HG03571 (cell line): ENCODE measurements around the gene CPM.
"Not testable (repeated sequence)": the region's sequence is repeated elsewhere in the genome, so short reads cannot be mapped to it uniquely, and the experiment has no call there.

Source experiments
- ATAC-seq: cut with Tn5 transposase; IDR thresholded peaks from one replicate; pipeline ENCODE4 v1.9.1; 2021; ENCODE audit not compliant: unreplicated experiment

Gene CPM

GRCh38 chr12:68854554-68854953, 78.4 kb downstream of the CPM start:
- ATAC-seq: no peak

DNA sequence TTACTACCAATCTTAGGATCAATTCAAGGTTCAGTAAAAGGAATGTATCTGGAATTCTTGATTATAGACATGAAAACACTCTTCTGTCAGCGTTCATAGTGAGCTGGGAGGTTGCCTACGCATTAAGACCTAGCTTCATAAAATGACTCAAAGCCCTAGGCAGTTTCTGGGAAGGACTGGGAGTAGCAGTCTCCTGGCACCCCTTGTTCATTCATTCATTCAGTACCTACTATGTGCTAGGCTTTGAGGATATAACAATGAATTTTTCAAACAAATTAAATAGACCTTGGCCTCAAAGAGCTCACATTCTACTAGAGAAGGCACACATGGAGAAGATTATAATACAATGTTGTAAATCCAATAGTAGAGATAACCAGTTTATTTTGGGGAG, 78.9 kb downstream of the CPM start:
- ATAC-seq: no peak

- ATAC-seq: no peak
Measured at GRCh38 chr12:68853396-68854077, 79.4 kb downstream of the CPM start.

GRCh38 chr12:68851592-68852306, 81.2 kb downstream of the CPM start:
- no peak for ATAC-seq

- ATAC-seq: no peak
Measured at GRCh38 chr12:68850390-68850789, 82.6 kb downstream of the CPM start.

DNA sequence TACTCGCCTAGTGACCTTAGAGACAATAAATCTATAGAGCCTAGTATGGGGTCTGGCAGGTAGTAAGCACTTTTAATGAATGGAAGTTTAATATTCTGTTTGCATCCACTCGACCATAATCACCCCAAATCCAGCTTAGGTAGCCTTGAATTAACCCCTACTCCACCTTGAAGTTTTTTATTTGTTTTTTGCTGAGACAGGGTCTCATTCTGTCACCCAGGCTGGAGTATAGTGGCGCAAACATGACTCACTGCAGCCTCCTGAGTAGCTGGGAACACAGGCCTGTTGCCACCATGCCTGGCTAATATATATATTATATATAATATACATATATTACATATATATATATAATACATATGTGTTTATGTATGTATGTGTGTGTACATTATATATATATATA, 86.2 kb downstream of the CPM start:
- no peak for ATAC-seq

GRCh38 chr12:68844788-68845695, 87.9 kb downstream of the CPM start:
- ATAC-seq: no peak

DNA sequence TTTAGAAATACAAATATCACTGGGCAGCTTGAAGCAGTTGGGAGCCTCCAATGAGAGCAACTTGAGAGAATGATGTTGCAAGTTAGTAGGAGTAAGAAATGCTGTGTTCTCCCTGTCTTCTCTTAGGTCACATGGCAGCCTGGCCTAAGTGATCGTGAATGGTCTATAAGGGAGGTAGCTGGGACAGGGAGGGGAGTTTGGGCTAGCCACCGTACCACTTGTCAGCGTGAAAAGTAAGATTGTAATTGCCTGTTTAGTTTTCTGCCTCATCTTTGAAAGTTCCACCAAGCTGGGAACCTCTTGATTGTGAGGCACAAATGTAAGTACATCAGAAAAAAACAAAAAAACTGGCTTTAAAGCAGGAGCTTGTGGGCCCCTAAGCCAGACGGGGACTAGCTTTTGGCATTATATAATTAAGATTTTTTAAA, 88.6 kb downstream of the CPM start:
- ATAC-seq: no peak

DNA sequence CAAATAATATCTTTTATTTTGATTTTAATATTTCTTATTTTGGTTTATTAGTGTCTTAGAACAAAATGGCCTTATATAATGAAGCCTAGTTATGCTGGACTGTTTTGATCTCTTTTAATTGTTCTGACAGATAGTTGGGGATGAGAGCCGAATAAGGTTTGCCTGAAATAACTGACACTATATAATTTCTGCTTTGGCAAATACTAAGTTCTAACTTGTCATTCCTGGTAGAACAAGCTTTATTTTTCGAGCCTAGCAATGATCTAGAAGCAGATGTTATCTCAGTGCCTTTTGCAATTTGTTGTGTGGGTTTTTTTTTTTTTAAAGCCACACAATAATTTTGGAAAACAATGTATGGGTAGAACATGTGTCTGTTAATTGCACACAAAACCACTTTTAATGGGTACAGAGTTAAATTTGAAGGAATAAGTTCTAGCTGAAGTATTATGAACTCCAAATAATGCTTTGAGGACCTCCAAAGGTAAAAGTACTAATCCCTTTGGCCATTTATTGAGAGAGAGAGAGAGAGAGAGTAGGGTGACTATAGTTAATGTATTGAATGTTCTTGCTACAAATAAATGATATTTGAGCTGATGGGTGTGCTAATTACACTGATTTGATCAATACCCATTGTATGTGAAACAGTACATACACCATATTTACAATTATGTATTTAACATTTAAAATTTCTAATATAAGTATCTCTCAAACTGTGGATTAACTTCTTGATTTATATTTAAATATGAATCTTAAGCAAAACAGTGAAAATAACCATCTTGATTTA, 90.0 kb downstream of the CPM start:
- no peak for ATAC-seq

DNA sequence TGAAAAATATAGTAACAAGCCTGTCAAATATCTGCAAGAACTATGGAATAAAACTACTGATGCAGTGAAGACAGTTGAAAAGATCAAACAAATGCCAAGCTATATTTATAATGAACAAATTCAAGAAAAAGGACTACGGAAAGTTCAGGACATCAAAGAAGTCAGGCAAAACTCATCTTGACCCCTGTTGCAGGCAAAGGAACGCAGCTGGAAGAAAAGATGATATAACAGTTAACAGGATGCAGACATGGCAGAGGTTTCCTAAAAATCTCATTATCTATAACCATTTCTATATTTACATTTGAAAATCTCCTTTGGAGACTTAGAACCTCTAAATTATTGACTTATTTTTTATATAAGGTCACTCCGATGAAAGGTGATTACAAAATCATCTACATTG, 90.8 kb downstream of the CPM start:
- no peak for ATAC-seq

- ATAC-seq: no peak
Measured at GRCh38 chr12:68841717-68842116, 91.3 kb downstream of the CPM start.

- ATAC-seq: not testable (repeated sequence)
Measured at GRCh38 chr12:68841175-68841574, 91.8 kb downstream of the CPM start.

DNA sequence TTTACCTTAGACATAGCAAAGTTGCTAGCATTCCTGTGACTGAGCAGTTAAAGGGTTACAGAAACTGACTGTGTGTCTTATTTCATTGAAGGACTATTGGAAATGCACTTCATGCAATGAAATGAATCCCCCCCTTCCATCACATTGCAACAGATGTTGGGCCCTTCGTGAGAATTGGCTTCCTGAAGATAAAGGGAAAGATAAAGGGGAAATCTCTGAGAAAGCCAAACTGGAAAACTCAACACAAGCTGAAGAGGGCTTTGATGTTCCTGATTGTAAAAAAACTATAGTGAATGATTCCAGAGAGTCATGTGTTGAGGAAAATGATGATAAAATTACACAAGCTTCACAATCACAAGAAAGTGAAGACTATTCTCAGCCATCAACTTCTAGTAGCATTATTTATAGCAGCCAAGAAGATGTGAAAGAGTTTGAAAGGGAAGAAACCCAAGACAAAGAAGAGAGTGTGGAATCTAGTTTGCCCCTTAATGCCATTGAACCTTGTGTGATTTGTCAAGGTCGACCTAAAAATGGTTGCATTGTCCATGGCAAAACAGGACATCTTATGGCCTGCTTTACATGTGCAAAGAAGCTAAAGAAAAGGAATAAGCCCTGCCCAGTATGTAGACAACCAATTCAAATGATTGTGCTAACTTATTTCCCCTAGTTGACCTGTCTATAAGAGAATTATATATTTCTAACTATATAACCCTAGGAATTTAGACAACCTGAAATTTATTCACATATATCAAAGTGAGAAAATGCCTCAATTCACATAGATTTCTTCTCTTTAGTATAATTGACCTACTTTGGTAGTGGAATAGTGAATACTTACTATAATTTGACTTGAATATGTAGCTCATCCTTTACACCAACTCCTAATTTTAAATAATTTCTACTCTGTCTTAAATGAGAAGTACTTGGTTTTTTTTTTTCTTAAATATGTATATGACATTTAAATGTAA, 93.5 kb downstream of the CPM start:
- ATAC-seq: no peak

DNA sequence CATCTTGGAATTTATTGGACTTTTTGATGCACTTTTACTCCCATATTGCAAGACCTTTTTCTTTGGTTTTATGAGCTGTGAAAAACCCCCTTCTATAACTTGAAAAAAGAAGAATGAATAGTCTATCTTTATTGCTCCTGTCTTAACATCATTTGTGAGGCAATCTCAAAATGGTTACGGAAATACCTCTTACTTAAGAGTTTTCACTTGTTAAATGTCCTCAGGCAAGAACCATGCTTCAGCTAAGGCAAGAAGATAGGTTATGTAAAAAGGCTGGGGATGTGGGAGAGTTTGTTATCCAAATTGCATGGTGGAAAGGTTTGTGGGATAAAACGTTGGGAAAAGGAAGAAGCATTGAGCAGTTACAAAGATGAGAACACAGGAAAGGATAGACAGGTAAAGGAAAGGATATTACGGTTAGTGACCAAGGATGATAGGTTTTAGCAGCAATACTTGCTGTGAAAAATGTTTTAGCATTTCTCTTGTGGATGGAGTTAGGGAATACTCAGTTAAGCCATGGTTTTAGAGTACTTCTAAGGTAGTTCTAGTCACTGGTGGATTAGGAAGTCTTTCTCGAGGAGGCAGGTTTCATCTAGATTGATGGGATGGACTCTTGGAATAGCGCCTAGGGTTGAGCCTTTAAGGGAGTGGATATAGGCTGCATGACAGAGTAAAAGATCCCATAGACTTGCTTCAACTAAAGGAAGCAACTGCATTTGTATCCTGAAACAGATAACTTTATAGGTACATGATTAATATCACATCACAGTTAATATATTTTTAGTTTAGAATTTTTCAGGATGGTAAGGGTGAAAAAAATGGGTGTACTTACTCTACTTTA, 94.7 kb downstream of the CPM start:
- ATAC-seq: no peak

- no peak for ATAC-seq
Measured at GRCh38 chr12:68837215-68837614, 95.8 kb downstream of the CPM start.

DNA sequence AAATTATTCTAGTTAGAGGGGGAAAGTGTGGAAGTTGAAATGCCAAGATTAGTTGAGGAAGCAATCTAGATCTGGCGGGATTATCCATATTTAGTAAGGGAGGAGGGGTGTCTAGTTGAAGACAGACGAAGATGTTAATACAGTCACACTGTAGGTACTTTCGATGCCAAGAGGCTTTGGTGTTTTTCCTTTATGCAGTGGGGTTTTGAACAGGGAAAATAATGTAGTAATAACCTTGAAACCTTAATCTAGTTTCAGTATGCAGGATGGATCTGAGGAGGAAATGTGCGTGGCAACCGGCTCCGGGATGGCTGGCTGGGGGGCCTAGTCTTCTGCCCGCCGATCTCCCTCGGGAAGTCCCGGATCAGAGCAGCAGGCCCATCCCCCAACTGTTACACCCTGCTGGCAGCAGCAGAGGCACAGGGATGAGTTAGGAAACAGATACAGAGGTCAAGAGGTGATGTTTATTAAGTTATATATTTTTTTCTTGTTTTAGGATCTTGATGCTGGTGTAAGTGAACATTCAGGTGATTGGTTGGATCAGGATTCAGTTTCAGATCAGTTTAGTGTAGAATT, 97.5 kb downstream of the CPM start:
- ATAC-seq: no peak

DNA sequence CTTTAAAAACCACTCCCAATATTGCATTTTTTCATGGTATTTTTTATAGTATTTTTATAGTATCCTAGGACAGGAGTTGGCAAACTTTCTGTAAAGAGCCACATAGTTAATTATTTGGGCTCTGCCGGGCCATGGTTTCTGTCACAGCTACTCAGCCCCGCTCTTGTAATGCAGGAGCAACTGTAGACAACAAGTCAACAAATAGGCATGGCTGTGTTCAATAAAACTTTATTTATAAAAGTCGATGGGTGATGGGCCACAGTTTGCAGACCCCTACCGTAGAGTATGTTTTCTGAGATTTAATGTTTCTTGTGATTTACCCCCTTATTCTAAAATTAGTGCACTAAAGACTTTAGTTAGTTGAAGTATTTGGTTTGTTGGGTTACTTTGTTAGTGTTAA, 99.5 kb downstream of the CPM start:
- ATAC-seq: no peak

GRCh38 chr12:68832504-68832867, 100.5 kb downstream of the CPM start:
- ATAC-seq: no peak
